ENCODE measurements around the gene KCNMA1.
"Not testable (repeated sequence)": the region's sequence is repeated elsewhere in the genome, so short reads cannot be mapped to it uniquely, and the experiment has no call there.

Gene KCNMA1

DNA sequence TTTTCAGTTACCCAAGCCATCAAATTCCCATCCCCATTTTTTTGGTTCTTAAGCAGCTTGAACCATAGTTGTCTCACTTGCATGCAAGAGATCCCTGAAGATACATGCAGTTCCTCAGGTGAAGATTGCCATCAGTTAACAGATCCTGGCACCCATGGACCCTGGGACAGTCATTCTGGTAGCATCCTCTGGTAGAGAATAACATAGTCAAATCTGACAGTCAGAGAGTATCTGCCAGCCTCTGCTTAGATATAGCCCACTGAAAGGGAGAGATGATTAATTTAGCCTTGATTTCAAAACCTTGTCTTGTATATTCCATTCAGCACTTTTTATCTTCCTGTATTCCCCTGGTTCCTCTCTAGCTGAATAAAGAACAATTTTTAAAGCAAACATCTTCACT lies 280.4 kb downstream of the KCNMA1 start:
- no peak for DNase-seq

- DNase-seq, result no peak
These were observed 281.8 kb downstream of the KCNMA1 start for GRCh38 chr10:77355844-77356243.

- DNase-seq, result no peak
These were observed 286.2 kb downstream of the KCNMA1 start for GRCh38 chr10:77351386-77351785.

DNA sequence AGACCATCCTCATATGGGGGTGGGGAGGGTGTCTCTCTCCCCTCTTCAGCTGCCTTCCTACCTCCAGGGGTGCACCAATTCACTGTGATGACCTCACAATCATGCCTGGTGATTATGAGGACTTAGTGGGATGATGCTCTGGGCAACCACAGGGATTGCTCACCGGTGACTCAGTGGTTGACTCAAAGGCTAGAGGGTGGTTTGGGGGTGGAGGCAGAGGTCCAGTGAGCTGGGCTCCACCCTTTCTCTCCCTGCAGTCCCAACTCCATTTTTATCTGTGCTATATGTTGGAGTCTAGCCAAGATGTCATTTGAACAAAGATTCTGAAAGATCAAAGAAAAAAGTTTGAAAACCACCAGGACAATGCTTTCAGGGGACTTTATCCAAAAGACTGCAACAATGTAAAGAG lies 286.9 kb downstream of the KCNMA1 start:
- no peak for DNase-seq

- DNase-seq, result no peak
These were observed 287.5 kb downstream of the KCNMA1 start for GRCh38 chr10:77350134-77350533.

- DNase-seq, result no peak
These were observed 288.4 kb downstream of the KCNMA1 start for GRCh38 chr10:77349226-77349625.

GRCh38 chr10:77348751-77349150 lies 288.9 kb downstream of the KCNMA1 start:
- DNase-seq, result no peak

DNA sequence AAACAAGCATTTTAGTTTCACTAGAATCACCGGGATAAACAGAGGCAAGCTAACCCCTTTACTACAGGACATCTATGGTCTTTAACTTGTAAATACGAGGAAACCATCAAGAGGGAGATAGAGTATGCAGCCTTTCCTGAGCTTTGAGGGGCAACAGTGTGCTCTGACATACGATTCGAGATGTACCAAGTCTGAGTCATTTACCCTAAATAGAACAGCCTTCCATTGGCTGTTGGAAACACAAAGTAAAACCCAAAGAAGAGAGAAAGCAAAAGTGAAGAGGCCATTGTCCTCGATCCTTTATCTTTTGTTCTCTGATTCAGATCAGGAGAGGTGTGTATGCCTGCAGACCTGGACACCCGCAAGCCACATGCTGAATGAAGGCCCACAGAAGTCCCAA lies 289.5 kb downstream of the KCNMA1 start:
- no peak for DNase-seq

- no peak for DNase-seq
These were observed 290.6 kb downstream of the KCNMA1 start for GRCh38 chr10:77347052-77347451.

DNA sequence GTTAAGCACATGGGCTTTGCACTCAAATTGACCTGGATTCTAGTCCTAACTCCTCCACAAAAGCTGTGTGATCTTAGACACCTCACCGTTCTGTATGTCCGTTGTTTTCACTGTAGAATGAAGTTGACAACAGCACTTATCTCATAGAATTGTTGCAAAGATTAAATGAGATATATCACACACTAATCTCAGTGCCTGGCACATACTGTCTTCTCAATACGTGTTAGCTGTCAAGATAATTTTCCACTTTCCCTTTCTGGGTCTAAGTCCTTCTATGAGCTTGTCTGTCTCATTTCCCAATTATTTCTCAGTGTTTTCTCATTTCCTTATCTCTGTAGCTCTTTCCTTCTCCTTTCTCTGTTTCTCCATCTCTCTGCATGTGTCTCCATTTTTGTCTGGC lies 296.6 kb downstream of the KCNMA1 start:
- DNase-seq, result no peak

DNA sequence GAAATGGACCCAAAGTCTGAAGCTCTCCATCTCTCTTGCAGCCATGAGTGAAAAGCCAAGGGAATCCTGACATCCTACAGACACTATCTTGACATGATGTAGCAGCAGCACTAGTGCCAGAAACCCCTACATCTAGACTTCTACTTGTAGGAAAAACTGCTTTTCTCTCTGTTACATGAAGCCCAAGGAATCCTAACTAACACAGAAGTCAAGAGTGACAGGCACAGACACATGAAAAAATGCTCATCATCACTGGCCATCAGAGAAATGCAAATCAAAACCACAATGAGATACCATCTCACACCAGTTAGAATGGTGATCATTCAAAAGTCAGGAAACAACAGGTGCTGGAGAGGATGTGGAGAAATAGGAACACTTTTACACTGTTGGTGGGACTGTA lies 297.7 kb downstream of the KCNMA1 start:
- DNase-seq, result not testable (repeated sequence)

DNA sequence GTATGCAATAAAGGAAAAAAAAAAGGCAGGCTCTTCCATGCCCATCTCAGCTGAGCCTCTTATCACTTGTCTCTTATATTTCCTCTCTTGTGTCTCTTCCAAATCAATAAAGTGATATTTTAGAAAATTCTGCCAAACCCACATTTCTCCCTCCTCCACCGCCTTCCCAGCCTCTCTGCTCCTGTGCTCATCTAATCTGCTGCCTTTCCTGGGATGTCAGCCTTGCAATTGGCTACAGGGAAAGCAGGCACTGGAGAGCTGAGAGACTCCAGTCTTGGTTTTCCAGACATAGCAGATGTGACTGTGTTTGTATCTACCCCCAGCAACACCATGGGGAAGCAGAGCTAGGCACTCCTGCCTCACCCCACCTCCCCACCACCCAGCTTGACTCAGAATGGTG lies 298.4 kb downstream of the KCNMA1 start:
- no peak for DNase-seq

GRCh38 chr10:77338143-77338542 lies 299.5 kb downstream of the KCNMA1 start:
- DNase-seq, result no peak

GRCh38 chr10:77334501-77334900 lies 303.1 kb downstream of the KCNMA1 start:
- no peak for DNase-seq

GRCh38 chr10:77333610-77334340 lies 303.8 kb downstream of the KCNMA1 start:
- DNase-seq, result no peak

DNA sequence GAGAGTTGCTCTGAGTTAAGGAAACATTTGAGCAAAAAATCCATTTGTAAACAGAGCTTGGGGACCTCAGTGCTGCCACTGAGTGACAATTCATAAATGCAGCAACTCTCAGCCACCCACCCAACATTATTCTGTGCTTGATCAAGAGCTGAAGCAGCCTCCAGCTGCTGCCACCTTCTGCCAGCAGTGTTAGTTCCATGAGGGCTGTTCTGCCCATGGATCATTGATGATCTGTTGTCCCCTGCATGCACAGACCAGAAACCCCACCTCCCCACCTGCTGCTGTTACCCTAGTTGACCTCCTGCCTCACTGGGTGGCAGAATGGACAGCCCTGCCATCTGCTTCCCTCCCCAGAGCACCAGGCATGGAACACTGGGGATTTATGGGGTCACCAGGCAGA lies 305.4 kb downstream of the KCNMA1 start:
- no peak for DNase-seq

DNA sequence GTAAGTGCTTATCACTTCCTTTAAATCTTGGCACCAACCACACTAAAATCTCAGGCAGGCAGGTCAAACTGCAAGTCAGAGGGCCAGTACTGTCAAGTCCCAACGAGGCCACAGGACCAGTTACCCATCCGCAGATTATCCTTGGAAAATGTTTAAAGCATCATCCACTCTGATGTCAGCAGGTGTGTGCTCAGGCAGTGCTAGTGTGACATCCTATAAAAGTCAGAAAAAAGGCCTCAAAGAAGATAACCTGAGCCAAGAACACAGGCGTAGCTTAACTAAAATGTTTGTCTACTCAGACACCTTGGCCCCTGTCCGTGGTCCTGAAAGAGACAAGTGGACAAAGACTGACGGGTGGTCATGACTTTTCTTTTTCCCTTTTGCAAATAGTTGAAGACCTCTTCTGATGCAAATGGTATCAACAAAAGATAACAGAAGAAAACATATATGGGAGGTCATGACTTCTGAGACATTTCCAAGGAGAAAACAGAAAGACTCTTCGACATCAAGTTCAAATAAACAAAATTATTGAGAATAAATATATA lies 309.3 kb downstream of the KCNMA1 start:
- DNase-seq, result no peak

- DNase-seq, result no peak
These were observed 312.4 kb downstream of the KCNMA1 start for GRCh38 chr10:77325233-77325537.

DNA sequence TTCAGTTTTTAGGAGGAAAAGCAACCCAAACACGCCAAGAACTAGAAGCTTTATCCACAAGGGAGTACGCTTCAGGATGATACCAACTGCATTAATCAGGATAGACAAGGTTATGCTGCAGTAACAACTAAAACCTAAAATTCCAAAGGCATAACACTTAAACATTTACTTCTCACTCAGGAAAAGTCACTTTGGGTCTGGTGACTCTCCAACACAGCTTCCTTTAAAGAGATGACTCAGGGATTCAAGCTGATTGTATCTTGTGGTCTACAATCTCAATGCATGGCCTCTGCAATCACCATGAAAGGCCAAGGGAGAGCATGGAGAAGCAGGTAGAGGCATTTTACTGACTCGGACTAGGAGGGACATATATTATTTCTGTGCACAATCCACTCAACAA lies 315.8 kb downstream of the KCNMA1 start:
- no peak for DNase-seq

DNA sequence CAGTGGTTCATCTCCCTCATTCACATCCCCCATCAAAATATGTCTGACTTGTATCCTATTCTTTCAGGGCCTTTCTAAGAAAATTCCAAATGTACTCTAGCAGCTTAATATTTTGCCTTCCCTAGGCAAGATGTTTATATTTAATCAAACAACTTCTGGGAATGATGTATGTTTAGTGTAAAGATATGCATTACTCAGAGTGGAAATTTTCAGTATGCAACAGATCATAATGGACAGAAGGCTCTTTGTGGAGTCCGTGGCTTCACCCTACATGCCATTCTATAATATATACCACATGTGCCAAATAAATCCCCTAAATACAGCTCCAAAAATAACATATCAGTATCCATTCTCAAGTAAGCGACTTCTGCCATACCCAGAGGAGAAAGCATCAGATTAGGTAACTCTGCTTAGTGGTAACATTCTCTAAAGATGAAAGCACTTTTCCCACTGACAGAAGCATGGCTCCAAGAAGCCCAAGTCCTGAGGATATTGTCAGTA lies 316.6 kb downstream of the KCNMA1 start:
- DNase-seq, result no peak

DNA sequence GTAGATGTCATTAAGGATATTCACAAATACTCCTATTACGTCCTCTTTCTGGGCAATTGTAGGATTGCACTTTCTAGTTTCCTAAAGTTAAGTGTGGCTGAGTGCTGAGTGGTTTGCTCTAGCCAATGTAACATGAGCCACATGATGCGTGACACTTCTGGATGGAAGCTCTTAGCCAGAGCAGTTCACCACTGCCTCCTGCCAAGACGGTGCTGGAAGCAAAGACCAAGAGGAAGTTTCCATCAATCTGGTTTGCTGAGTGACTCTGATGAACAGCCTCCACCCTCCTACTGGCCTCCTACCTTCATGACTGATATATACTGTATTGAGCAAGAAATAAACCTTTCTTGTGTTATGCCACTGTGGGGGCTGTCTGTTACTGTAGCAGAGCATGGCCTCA lies 318.1 kb downstream of the KCNMA1 start:
- DNase-seq, result no peak

GRCh38 chr10:77318739-77319138 lies 318.9 kb downstream of the KCNMA1 start:
- DNase-seq, result no peak

DNA sequence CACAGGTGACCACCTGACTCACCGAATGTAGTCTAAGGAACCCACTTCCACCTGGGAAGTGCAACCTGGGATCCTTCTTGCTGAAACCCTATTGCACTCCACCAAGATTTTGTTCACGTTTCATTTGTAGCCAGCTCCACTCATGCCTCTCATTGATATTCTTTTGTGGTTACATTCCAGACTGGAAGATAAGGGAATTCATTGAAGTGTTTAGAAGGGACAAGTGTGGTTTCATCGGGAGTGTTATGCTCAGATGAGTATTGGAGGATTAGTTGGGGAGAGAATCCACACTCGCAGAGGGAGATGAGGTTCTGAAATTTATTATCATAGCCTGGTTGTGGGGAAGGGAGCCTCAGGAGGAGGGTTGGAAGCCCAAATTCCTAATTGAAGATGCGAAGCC lies 320.4 kb downstream of the KCNMA1 start:
- no peak for DNase-seq

DNA sequence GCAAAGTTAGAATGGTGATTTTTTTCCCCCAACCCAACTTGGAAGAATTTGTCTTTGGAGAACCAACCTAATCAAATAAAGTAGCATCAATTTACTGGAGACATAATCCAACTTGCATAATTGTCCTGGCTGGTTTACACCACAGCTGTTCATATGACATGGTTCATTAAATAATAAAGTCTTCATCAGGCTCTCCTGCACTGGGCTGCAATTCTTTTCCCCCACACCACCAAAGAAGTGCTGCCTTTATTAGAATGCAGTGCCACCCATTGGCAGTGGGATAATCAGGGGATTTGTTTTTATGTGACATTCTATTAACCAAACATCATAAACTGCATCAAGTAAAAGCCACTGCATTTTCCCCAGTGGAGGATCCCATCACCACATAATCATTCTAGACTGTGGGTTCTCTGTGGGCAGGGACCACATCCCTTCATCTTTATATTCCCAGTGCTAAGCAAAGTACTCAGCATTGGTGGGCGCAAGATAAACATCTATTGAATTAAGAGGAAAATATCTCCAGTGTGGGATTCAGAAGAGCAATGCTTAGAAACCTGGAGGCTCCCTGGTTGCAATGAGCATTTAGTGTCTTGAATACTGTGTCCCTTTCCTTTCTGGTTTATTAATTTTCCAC lies 322.0 kb downstream of the KCNMA1 start:
- no peak for DNase-seq

Data from GDM1 (cell line).